ENCODE measurements around the gene SYNDIG1. TPM values are rescaled to one million over a fixed set of nuclear protein-coding genes. Genes with fewer than 3 reads are reported as not detected.

Gene SYNDIG1
- total RNA-seq, 1 donor from 2014 or later: not detected

GRCh38 chr20:24523661-24524060 is 54.2 kb downstream of the SYNDIG1 start:
- TF ChIP-seq CTCF (IDR thresholded peaks at IDR 0.05; ENCODE audit: insufficient read depth, low read length, severe bottlenecking): no peak
- Histone ChIP-seq H3K36me3 (ENCODE audit: control insufficient read depth, insufficient read depth, low read length) (no peaks in the 10 kb centered on the region), H3K27me3 (ENCODE audit: control insufficient read depth, insufficient read depth, low read length) (no peaks in the 10 kb centered on the region), H3K4me3 (ENCODE audit: low read depth, low read length) (no peak overlapping the region)
- no peak for DNase-seq (ENCODE audit: low read depth)
- FAIRE-seq: no peak

- H3K4me3 ChIP-seq (ENCODE audit: low read depth, low read length): no peak overlapping the region
- no peak for DNase-seq (ENCODE audit: low read depth)
- no peaks in the 10 kb centered on the region for H3K27me3 ChIP-seq (ENCODE audit: control insufficient read depth, insufficient read depth, low read length)
- FAIRE-seq: no peak
- no peak for TF ChIP-seq CTCF (IDR thresholded peaks at IDR 0.05; ENCODE audit: insufficient read depth, low read length, severe bottlenecking)
- H3K36me3 ChIP-seq (ENCODE audit: control insufficient read depth, insufficient read depth, low read length): no peaks in the 10 kb centered on the region
Observed at GRCh38 chr20:24528583-24529368, 59.3 kb downstream of the SYNDIG1 start.

DNA sequence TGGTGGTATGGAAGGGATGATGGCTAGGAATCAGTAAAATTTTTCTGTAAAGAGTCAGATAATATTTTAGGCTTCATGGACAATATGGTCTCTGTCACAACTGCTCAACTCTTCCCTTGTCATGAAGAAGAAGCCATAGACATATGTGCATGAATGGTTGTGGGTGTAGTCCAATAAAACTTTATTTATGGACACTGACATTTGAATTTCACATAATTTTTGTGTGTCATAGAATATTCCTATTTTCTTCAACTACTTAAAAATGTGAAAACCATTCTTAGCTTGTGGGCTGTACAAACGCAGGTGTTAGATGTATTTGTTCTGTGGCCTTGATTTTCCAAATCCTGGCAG is 59.9 kb downstream of the SYNDIG1 start:
- no peak for FAIRE-seq
- no peak for TF ChIP-seq CTCF (IDR thresholded peaks at IDR 0.05; ENCODE audit: insufficient read depth, low read length, severe bottlenecking)
- Histone ChIP-seq H3K4me3 (ENCODE audit: low read depth, low read length) (no peak overlapping the region), H3K27me3 (ENCODE audit: control insufficient read depth, insufficient read depth, low read length) (no peaks in the 10 kb centered on the region), H3K36me3 (ENCODE audit: control insufficient read depth, insufficient read depth, low read length) (no peaks in the 10 kb centered on the region)
- DNase-seq (ENCODE audit: low read depth): no peak

GRCh38 chr20:24530131-24530680 is 60.8 kb downstream of the SYNDIG1 start:
- DNase-seq (ENCODE audit: low read depth) (no peak), FAIRE-seq (no peak)
- Histone ChIP-seq H3K4me3 (ENCODE audit: low read depth, low read length) (no peak overlapping the region), H3K27me3 (ENCODE audit: control insufficient read depth, insufficient read depth, low read length) (no peaks in the 10 kb centered on the region), H3K36me3 (ENCODE audit: control insufficient read depth, insufficient read depth, low read length) (no peaks in the 10 kb centered on the region)
- TF ChIP-seq CTCF (IDR thresholded peaks at IDR 0.05; ENCODE audit: insufficient read depth, low read length, severe bottlenecking): no peak

DNA sequence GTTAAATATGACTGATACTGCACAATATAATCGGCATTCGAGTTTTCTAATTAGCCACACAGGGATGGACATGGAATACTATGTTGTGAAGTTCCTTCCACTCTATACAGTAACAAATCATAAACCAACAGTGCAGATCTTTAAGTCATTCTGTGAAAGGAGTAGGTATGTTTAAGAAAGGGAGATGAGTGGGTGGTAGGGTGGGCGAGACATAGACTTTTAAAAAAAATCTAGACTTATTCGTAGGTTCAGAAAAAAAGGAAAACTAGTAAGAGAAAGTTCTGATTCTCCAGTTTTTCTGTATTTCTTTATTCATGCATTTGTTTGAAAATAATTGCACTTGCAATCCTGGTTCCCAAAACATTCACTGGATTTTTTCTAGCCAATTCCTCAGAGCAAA is 61.8 kb downstream of the SYNDIG1 start:
- no peak overlapping the region for H3K4me3 ChIP-seq (ENCODE audit: low read depth, low read length)
- FAIRE-seq (no peak), DNase-seq (ENCODE audit: low read depth) (no peak)
- TF ChIP-seq CTCF (IDR thresholded peaks at IDR 0.05; ENCODE audit: insufficient read depth, low read length, severe bottlenecking): no peak
- no peaks in the 10 kb centered on the region for H3K36me3 ChIP-seq (ENCODE audit: control insufficient read depth, insufficient read depth, low read length)
- no peaks in the 10 kb centered on the region for H3K27me3 ChIP-seq (ENCODE audit: control insufficient read depth, insufficient read depth, low read length)
